MCF 10A (cell line): ENCODE measurements around the gene APOO. TPM values are rescaled to one million over a fixed set of nuclear protein-coding genes. Genes with fewer than 3 reads are reported as not detected.

Experiments
- BruUV-seq: library from RNA; stranded (reverse); fragments of 400-500 nt; replicated peaks from 2 replicates; lab custom pipeline; 2021; lab: Mats Ljungman, UMichigan
- CTCF ChIA-PET: fragments of 300-600 bp; sonication (Branson Sonifier 250); formaldehyde crosslinking; extraction: SDS; loops from one replicate; lab custom pipeline; 2021; ENCODE audit warnings: antibody characterized with exemption, inconsistent platforms; lab: Yijun Ruan, JAX
- POLR2A ChIA-PET: fragments of 300-600, 350-650 bp; sonication (Branson Sonifier 250); formaldehyde crosslinking; extraction: SDS; loops from one replicate; lab custom pipeline; 2020; ENCODE audit warnings: antibody characterized with exemption, inconsistent platforms; lab: Yijun Ruan, JAX
- DNase-seq: peaks from one replicate; pipeline ENCODE4 v3.0.0-alpha.2; 2018; ENCODE audit not compliant: unreplicated experiment
- H3K27ac Mint-ChIP-seq: one replicate; pipeline ENCODE4 v1.8.0; 2022; ENCODE audit warnings: mild to moderate bottlenecking, low read depth, mixed read lengths; ENCODE audit not compliant: unreplicated experiment
- H3K27me3 Mint-ChIP-seq: one replicate; pipeline ENCODE4 v1.8.0; 2022; ENCODE audit warnings: mixed read lengths; ENCODE audit not compliant: insufficient read depth, unreplicated experiment
- H3K36me3 Mint-ChIP-seq: one replicate; pipeline ENCODE4 v1.8.0; 2022; ENCODE audit warnings: mild to moderate bottlenecking, moderate library complexity, mixed read lengths; ENCODE audit not compliant: insufficient read depth, unreplicated experiment
- H3K4me1 Mint-ChIP-seq: one replicate; pipeline ENCODE4 v1.8.0; 2022; ENCODE audit warnings: mixed read lengths; ENCODE audit not compliant: insufficient read depth, unreplicated experiment
- H3K4me3 Mint-ChIP-seq: one replicate; pipeline ENCODE4 v1.8.0; 2022; ENCODE audit warnings: mild to moderate bottlenecking, moderate library complexity, mixed read lengths; ENCODE audit not compliant: unreplicated experiment
- H3K9me3 Mint-ChIP-seq: one replicate; pipeline ENCODE4 v1.8.0; 2022; ENCODE audit warnings: mixed read lengths; ENCODE audit not compliant: unreplicated experiment
- CTCF ChIP-seq: fragments of 200-600 bp; IDR thresholded peaks from one replicate; pipeline ENCODE4 v1.8.0; 2022; ENCODE audit warnings: antibody characterized with exemption, mild to moderate bottlenecking; ENCODE audit not compliant: unreplicated experiment
- intact Hi-C: fragments of 100-400 bp; cut with micrococcal nuclease; formaldehyde crosslinking; loops from 2 replicates; pipeline ENCODE4 v1.14.1; 2022
- total RNA-seq: library from RNA; stranded (reverse); gene quantifications from 2 replicates; pipeline ENCODE4 v1.2.3, GENCODE V29; 2022

APOO gene
- total RNA-seq, 1 experiment from 2014 or later = 35.9 TPM

DNA sequence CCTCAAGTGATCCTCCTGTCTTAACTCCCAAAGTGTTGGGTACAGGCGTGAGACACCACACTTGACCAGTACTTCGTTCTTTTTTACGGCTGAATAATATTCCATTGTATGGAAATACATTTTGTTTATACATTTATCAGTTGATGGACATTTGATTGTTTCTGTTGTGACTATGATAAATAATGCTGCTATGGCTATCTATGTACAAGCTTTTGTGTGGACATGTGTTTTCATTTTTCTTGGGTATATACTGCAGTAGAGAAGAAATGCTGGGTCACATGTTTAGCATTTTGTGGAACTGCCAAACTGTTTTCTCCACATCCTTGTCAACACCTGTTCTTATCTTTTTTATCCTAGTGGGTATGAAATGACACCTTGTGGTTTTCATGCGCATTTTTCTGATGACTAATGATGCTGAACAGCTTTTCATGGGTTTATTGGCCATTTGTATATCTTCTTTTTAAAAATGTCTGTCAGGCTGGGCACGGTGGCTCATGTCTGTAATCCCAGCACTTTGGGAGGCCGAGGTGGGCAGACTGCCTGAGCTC lies 87.4 kb downstream of the APOO start:
- ChIA-PET POLR2A (interaction anchor here (0.5 to 2.5 kb wide), 3 partner anchors 16 to 37 kb away, joined by 3 to 19 read pairs (median 3); partner anchors contain the start of gene SAT1), CTCF (interaction anchor here (0.6 to 2.5 kb wide), 9 partner anchors 11 to 502 kb away, joined by 3 to 25 read pairs (median 3); no protein-coding TSS in a partner anchor)
- BruUV-seq = no TSS peak
- Mint-ChIP-seq H3K27me3 (peaks cover 8% of the 10 kb centered on the region), H3K4me3 (no peak overlapping the region), H3K36me3 (no peaks in the 10 kb centered on the region), H3K4me1 (peaks cover 6% of the 10 kb centered on the region), H3K9me3 (no peaks in the 10 kb centered on the region), H3K27ac (no peak overlapping the region)
- intact Hi-C loops = loop anchor here (1.0 to 2.0 kb wide), 2 partner anchors 38 to 64 kb away; no protein-coding TSS in a partner anchor
- TF ChIP-seq CTCF = peak; percentile 12
- DNase-seq = peak; percentile 39

DNA sequence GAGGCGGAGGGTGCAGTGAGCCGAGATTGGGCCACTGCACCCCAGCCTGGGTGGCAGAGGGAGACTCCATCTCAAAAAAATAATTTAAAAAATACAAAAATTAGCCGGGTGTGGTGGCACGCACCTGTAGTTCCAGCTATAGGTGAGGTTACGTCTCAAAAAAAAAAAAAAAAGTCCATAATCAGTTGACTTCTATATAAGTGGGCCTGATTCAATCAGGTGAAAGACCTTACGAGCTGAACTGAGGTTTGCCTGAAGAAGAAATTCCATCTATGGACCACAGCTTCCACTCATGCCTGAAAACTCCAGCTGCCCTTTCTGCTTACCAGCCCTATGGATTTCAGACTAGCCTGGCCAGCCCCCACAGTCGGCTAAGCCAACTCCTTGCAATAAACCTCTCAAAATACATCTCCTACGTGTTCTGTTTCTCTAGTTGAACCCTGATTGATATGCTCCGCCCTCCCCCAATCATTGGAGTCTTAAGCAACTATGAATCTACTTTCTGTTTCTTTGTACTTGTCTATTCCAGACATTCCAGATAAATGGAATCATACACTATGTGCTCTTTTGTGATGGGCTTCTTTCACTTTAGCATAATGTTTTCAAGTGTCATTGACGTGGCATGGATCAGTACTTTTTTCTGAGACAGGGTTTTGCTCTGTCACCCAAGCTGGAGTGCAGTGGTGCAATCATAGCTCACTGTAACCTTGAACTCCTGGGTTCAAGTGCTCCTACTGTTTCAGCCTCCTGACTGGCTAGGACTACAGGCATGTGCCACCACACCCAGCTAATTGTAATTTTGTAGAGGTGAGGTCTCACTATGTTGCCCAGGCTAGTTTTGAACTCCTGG lies 88.1 kb downstream of the APOO start:
- Mint-ChIP-seq H3K27me3 (peaks cover 7% of the 10 kb centered on the region), H3K36me3 (no peaks in the 10 kb centered on the region), H3K9me3 (no peaks in the 10 kb centered on the region), H3K4me1 (peaks cover 6% of the 10 kb centered on the region), H3K27ac (no peak overlapping the region), H3K4me3 (no peak overlapping the region)
- DNase-seq = no peak
- no peak for TF ChIP-seq CTCF
- no TSS peak for BruUV-seq
- POLR2A ChIA-PET = interaction anchor here (0.5 to 2.5 kb wide), 3 partner anchors 15 to 36 kb away, joined by 3 to 19 read pairs (median 3); partner anchors contain the start of gene SAT1
- CTCF ChIA-PET = interaction anchor here (0.6 to 2.5 kb wide), 9 partner anchors 11 to 384 kb away, joined by 3 to 25 read pairs (median 3); no protein-coding TSS in a partner anchor
- intact Hi-C loops = loop anchor here (1.0 to 2.0 kb wide), 2 partner anchors 37 to 63 kb away; no protein-coding TSS in a partner anchor

- POLR2A ChIA-PET = interaction anchor here (0.5 kb wide), 1 partner anchor 53 kb away, joined by 3 read pairs; no protein-coding TSS in a partner anchor
- Mint-ChIP-seq H3K9me3 (no peaks in the 10 kb centered on the region), H3K27me3 (peaks cover 7% of the 10 kb centered on the region), H3K4me1 (peaks cover 6% of the 10 kb centered on the region), H3K27ac (no peak overlapping the region), H3K36me3 (no peaks in the 10 kb centered on the region), H3K4me3 (no peak overlapping the region)
- no peak for TF ChIP-seq CTCF
- intact Hi-C loops = no loop called here
- DNase-seq = no peak
- CTCF ChIA-PET = interaction anchor here (1.3 kb wide), 1 partner anchor 11 kb away, joined by 4 read pairs; no protein-coding TSS in a partner anchor
- no TSS peak for BruUV-seq
Observed at GRCh38 chrX:23817979-23818336, 89.8 kb downstream of the APOO start.

DNA sequence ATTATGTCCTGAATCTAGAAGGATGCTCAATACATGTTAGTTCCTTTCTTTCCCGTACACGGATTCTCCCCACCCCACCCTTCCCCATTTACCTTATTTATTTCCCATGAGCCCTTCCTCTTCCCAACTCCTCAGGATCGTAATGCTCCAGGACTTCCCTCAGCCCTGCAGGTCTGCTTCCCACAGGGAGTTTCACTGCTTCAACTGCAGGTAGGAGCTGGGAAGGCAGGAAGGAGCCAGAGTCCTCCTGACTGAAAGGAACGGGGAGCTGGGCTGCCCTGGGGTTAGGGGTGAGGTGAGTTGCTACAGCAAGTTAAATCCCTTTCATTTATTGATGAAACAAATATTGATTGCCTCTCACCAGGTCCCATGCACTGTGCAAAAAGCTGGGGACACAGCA lies 91.6 kb downstream of the APOO start:
- Mint-ChIP-seq H3K4me1 (peaks cover 6% of the 10 kb centered on the region), H3K27ac (no peak overlapping the region), H3K4me3 (no peak overlapping the region), H3K9me3 (no peaks in the 10 kb centered on the region), H3K36me3 (no peaks in the 10 kb centered on the region), H3K27me3 (peaks cover 11% of the 10 kb centered on the region)
- BruUV-seq = no TSS peak
- intact Hi-C loops = no loop called here
- no peak for TF ChIP-seq CTCF
- ChIA-PET POLR2A (no interaction called here), CTCF (interaction anchor here (0.8 kb wide), 1 partner anchor 9 kb away, joined by 3 read pairs; no protein-coding TSS in a partner anchor)
- no peak for DNase-seq
